Fibroblast of lung (primary cell): Measurements from ENCODE around the gene KRTAP21-2. TPM values are rescaled to one million over a fixed set of nuclear protein-coding genes. Genes with fewer than 3 reads are reported as not detected.

Source experiments
- DNase-seq, 2 donors: peaks; one replicate each; pipeline versions ENCODE4 v3.0.0 to v3.0.0-alpha.2; 2010; ENCODE audit warnings: low read depth in 2 of 2
- H2AFZ ChIP-seq: 2 replicates; pipeline ENCODE4 v1.5.1; 2012; ENCODE audit warnings: low read length, control low read depth, inconsistent platforms
- H3K27ac ChIP-seq: 2 replicates; pipeline ENCODE4 v1.5.1; 2011; ENCODE audit warnings: low read length, control low read depth; ENCODE audit not compliant: insufficient read depth
- H3K27me3 ChIP-seq: 2 replicates; pipeline ENCODE4 v1.5.1; 2011; ENCODE audit warnings: mild to moderate bottlenecking, low read length; ENCODE audit not compliant: control insufficient read depth, insufficient read depth
- H3K36me3 ChIP-seq: 2 replicates; pipeline ENCODE4 v1.5.1; 2011; ENCODE audit warnings: low read length; ENCODE audit not compliant: control insufficient read depth, insufficient read depth
- H3K4me1 ChIP-seq: 2 replicates; pipeline ENCODE4 v1.5.1; 2011; ENCODE audit warnings: low read length; ENCODE audit not compliant: control insufficient read depth, insufficient read depth; ENCODE audit errors: extremely low read depth
- H3K4me2 ChIP-seq: 2 replicates; pipeline ENCODE4 v1.5.1; 2011; ENCODE audit warnings: low read length, control low read depth; ENCODE audit not compliant: insufficient read depth; ENCODE audit errors: extremely low read depth
- H3K4me3 ChIP-seq, 4 experiments: fragments of 200-600 bp in 1 of 4; sonication (generic) in 1 of 4; replicated peaks in 1 of 4; 2 replicates each; pipeline ENCODE4 v1.5.1; 2011 to 2016; ENCODE audit warnings: low read length in 4 of 4, low read depth in 3 of 4, mild to moderate bottlenecking in 3 of 4, control low read depth in 2 of 4, inconsistent platforms in 1 of 4, mixed read lengths in 1 of 4; ENCODE audit not compliant: insufficient read depth in 1 of 4; ENCODE audit errors: control extremely low read depth in 1 of 4
- H3K79me2 ChIP-seq: 2 replicates; pipeline ENCODE4 v1.5.1; 2012; ENCODE audit warnings: mild to moderate bottlenecking, low read length, inconsistent platforms; ENCODE audit not compliant: control insufficient read depth, insufficient read depth
- H3K9ac ChIP-seq: 2 replicates; pipeline ENCODE4 v1.5.1; 2011; ENCODE audit warnings: mild to moderate bottlenecking, low read length, control low read depth; ENCODE audit not compliant: insufficient read depth
- H3K9me3 ChIP-seq: 2 replicates; pipeline ENCODE4 v1.5.1; 2012; ENCODE audit warnings: low read depth, low read length; ENCODE audit not compliant: control insufficient read depth, insufficient read depth
- H4K20me1 ChIP-seq: 2 replicates; pipeline ENCODE4 v1.5.1; 2011; ENCODE audit warnings: low read length; ENCODE audit not compliant: control insufficient read depth, insufficient read depth; ENCODE audit errors: extremely low read depth
- CTCF ChIP-seq, 2 donors: IDR thresholded peaks in 1 of 2; conservative IDR thresholded peaks in 1 of 2; 1 replicate in 1 of 2; 2 replicates in 1 of 2; pipeline ENCODE4 v1.5.1; 2011 to 2012; ENCODE audit warnings: low read length in 2 of 2, control low read depth in 1 of 2, inconsistent platforms in 1 of 2, low read depth in 1 of 2, mild to moderate bottlenecking in 1 of 2
- EZH2 ChIP-seq: IDR thresholded peaks from 2 replicates; pipeline ENCODE4 v1.5.1; 2012; ENCODE audit warnings: low read length, control low read depth, mild to moderate bottlenecking; ENCODE audit errors: missing control alignments
- polyA plus RNA-seq, 2 donors: library from polyadenylated mRNA; depleted of rRNA in 1 of 2; stranded (reverse) in 1 of 2; unstranded in 1 of 2; fragments of >200 nt; gene quantifications; 2 replicates each; pipeline ENCODE4 v1.2.1, GENCODE V29; 2011 to 2012; ENCODE audit warnings: missing spikeins in 1 of 2
- total RNA-seq: library from RNA; depleted of rRNA; stranded (reverse); fragments of >200 nt; gene quantifications from 2 replicates; pipeline ENCODE4 v1.2.1, GENCODE V29; 2014

Gene KRTAP21-2
- total and polyA plus RNA-seq, 2 donors (not counting 1 experiment from before 2014, with no cell fraction given): not detected

GRCh38 chr21:30710499-30710898 lies 36.6 kb downstream of the KRTAP21-2 start:
- no peaks in the 10 kb centered on the region for H3K79me2 ChIP-seq
- no peak overlapping the region for H3K4me3 ChIP-seq
- no peaks in the 10 kb centered on the region for H3K27me3 ChIP-seq
- no peak for DNase-seq
- no peak overlapping the region for H2AFZ ChIP-seq
- no peaks in the 10 kb centered on the region for H4K20me1 ChIP-seq
- H3K36me3 ChIP-seq: no peaks in the 10 kb centered on the region
- no peak overlapping the region for H3K9ac ChIP-seq
- H3K9me3 ChIP-seq: no peaks in the 10 kb centered on the region
- TF ChIP-seq CTCF (conservative IDR thresholded peaks at IDR 0.05 in 1 of 2, IDR thresholded peaks at IDR 0.05 in 1 of 2; ENCODE audit: low read depth in 1 of 2, low read length in 2 of 2) (no peak), EZH2 (no peak)
- no peaks in the 10 kb centered on the region for H3K4me1 ChIP-seq
- H3K27ac ChIP-seq: no peak overlapping the region
- no peak overlapping the region for H3K4me2 ChIP-seq

- Histone ChIP-seq H3K4me3 (no peak overlapping the region), H3K4me1 (no peaks in the 10 kb centered on the region), H2AFZ (no peak overlapping the region), H3K9ac (no peak overlapping the region), H3K79me2 (no peaks in the 10 kb centered on the region), H3K9me3 (no peaks in the 10 kb centered on the region), H4K20me1 (no peaks in the 10 kb centered on the region), H3K27ac (no peak overlapping the region), H3K36me3 (no peaks in the 10 kb centered on the region), H3K27me3 (no peaks in the 10 kb centered on the region), H3K4me2 (no peak overlapping the region)
- no peak for TF ChIP-seq CTCF (conservative IDR thresholded peaks at IDR 0.05 in 1 of 2, IDR thresholded peaks at IDR 0.05 in 1 of 2; ENCODE audit: low read depth in 1 of 2, low read length in 2 of 2)
- no peak for TF ChIP-seq EZH2
- DNase-seq: no peak
Observed at GRCh38 chr21:30707409-30707808, 39.6 kb downstream of the KRTAP21-2 start.

Other genes with a start within 250 kb of the KRTAP21-2 start
- not detected in 2 replicates for gene KRTAP19-5, start 245.1 kb downstream of the KRTAP21-2 start, total RNA-seq
- gene KRTAP19-5, start 245.1 kb downstream of the KRTAP21-2 start, polyA plus RNA-seq: not detected in 2 replicates
- not detected in 2 replicates for gene KRTAP19-6, start 205.4 kb downstream of the KRTAP21-2 start, total RNA-seq
- gene KRTAP19-6, start 205.4 kb downstream of the KRTAP21-2 start, polyA plus RNA-seq: not detected in 2 replicates
- not detected in 2 replicates for gene KRTAP19-7, start 185.9 kb downstream of the KRTAP21-2 start, total RNA-seq
- gene KRTAP19-7, start 185.9 kb downstream of the KRTAP21-2 start, polyA plus RNA-seq: not detected in 2 replicates
- not detected in 2 replicates for gene KRTAP22-2, start 156.9 kb downstream of the KRTAP21-2 start, total RNA-seq
- gene KRTAP22-2, start 156.9 kb downstream of the KRTAP21-2 start, polyA plus RNA-seq: not detected in 2 replicates
- not detected in 2 replicates for gene KRTAP6-3, start 154.8 kb downstream of the KRTAP21-2 start, total RNA-seq
- gene KRTAP6-3, start 154.8 kb downstream of the KRTAP21-2 start, polyA plus RNA-seq: not detected in 2 replicates
- gene KRTAP6-2, start 148.4 kb downstream of the KRTAP21-2 start, total RNA-seq: not detected in 2 replicates
- not detected in 2 replicates for gene KRTAP6-2, start 148.4 kb downstream of the KRTAP21-2 start, polyA plus RNA-seq
- not detected in 2 replicates for gene KRTAP22-1, start 146.2 kb downstream of the KRTAP21-2 start, total RNA-seq
- not detected in 2 replicates for gene KRTAP22-1, start 146.2 kb downstream of the KRTAP21-2 start, polyA plus RNA-seq
- not detected in 2 replicates for gene KRTAP6-1, start 133.3 kb downstream of the KRTAP21-2 start, total RNA-seq
- not detected in 2 replicates for gene KRTAP6-1, start 133.3 kb downstream of the KRTAP21-2 start, polyA plus RNA-seq
- not detected in 2 replicates for gene KRTAP20-1, start 130.8 kb downstream of the KRTAP21-2 start, total RNA-seq
- not detected in 2 replicates for gene KRTAP20-1, start 130.8 kb downstream of the KRTAP21-2 start, polyA plus RNA-seq
- not detected in 2 replicates for gene KRTAP20-4, start 126.6 kb downstream of the KRTAP21-2 start, total RNA-seq
- gene KRTAP20-4, start 126.6 kb downstream of the KRTAP21-2 start, polyA plus RNA-seq: not detected in 2 replicates
- not detected in 2 replicates for gene KRTAP20-2, start 112.1 kb downstream of the KRTAP21-2 start, total RNA-seq
- gene KRTAP20-2, start 112.1 kb downstream of the KRTAP21-2 start, polyA plus RNA-seq: not detected in 2 replicates
- gene KRTAP20-3, start 104.4 kb downstream of the KRTAP21-2 start, total RNA-seq: not detected in 2 replicates
- gene KRTAP20-3, start 104.4 kb downstream of the KRTAP21-2 start, polyA plus RNA-seq: not detected in 2 replicates
- not detected in 2 replicates for gene KRTAP21-3, start 28.5 kb downstream of the KRTAP21-2 start, total RNA-seq
- not detected in 2 replicates for gene KRTAP21-3, start 28.5 kb downstream of the KRTAP21-2 start, polyA plus RNA-seq
- not detected in 2 replicates for gene KRTAP21-1, start 8.2 kb upstream of the KRTAP21-2 start, total RNA-seq
- not detected in 2 replicates for gene KRTAP21-1, start 8.2 kb upstream of the KRTAP21-2 start, polyA plus RNA-seq
- gene KRTAP8-1, start 66.0 kb upstream of the KRTAP21-2 start, total RNA-seq: not detected in 2 replicates
- gene KRTAP8-1, start 66.0 kb upstream of the KRTAP21-2 start, polyA plus RNA-seq: not detected in 2 replicates
- gene KRTAP7-1, start 82.5 kb upstream of the KRTAP21-2 start, total RNA-seq: not detected in 2 replicates
- gene KRTAP7-1, start 82.5 kb upstream of the KRTAP21-2 start, polyA plus RNA-seq: not detected in 2 replicates
- gene KRTAP11-1, start 134.3 kb upstream of the KRTAP21-2 start, total RNA-seq: not detected in 2 replicates
- not detected in 2 replicates for gene KRTAP11-1, start 134.3 kb upstream of the KRTAP21-2 start, polyA plus RNA-seq